Stomach smooth muscle (tissue), 2 donors: ENCODE data around the gene TNNT3.
"Not testable (repeated sequence)": the region's sequence is repeated elsewhere in the genome, so short reads cannot be mapped to it uniquely, and the experiment has no call there.

Experiments used
- H3K27ac ChIP-seq: one replicate; pipeline ENCODE4 v1.7.0; 2013; ENCODE audit warnings: mild to moderate bottlenecking, low read length, inconsistent platforms
- H3K27me3 ChIP-seq, 2 donors: one replicate each; pipeline ENCODE4 v1.7.0; 2013; ENCODE audit warnings: low read length in 2 of 2; ENCODE audit not compliant: insufficient read depth in 2 of 2, control insufficient read depth in 1 of 2
- H3K36me3 ChIP-seq, 2 donors: one replicate each; pipeline ENCODE4 v1.7.0; 2013; ENCODE audit warnings: low read length in 2 of 2; ENCODE audit not compliant: control insufficient read depth in 2 of 2, insufficient read depth in 2 of 2
- H3K4me1 ChIP-seq: one replicate; pipeline ENCODE4 v1.7.0; 2013; ENCODE audit warnings: low read length; ENCODE audit not compliant: control insufficient read depth, insufficient read depth
- H3K4me3 ChIP-seq, 2 donors: one replicate each; pipeline ENCODE4 v1.7.0; 2013; ENCODE audit warnings: low read length in 2 of 2
- H3K9ac ChIP-seq, 2 donors: one replicate each; pipeline ENCODE4 v1.7.0; 2013; ENCODE audit warnings: low read length in 2 of 2, mild to moderate bottlenecking in 1 of 2
- H3K9me3 ChIP-seq, 2 donors: one replicate each; pipeline ENCODE4 v1.7.0; 2013; ENCODE audit warnings: low read length in 2 of 2; ENCODE audit not compliant: control insufficient read depth in 2 of 2
- donor health status: healthy.
- donor health status: Pancreatic carcinoma.

Gene TNNT3

DNA sequence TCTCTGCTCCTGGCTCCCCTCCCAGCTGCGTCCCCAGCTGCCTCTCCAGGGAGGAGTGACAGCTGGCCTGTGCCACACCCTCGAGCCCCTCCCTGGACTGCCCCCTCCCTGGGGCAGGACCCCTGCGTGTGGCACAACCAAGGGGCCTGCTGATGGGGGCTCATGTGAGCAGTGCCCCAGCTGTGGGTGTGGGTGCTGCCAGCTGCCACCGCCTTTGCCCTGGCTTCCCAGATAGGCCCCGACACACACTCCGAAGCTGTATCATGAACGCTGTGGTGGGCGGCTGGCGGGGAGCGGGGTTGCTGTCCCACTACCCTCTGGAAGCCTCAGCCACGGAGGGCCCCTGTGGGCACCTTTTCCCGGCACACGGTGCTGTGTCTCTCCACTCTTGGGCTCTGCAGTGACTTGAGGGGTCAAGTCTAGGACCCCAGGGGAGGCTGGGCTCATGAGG is 43.6 kb upstream of the TNNT3 start:
- not testable (repeated sequence) for H3K9ac ChIP-seq, H3K27me3 ChIP-seq, H3K9me3 ChIP-seq, H3K36me3 ChIP-seq
- H3K4me1 ChIP-seq = peaks cover 38% of the 10 kb centered on the region
- peak overlapping the region; percentile 37 for H3K27ac ChIP-seq
- H3K4me3 ChIP-seq = peak overlapping the region in 1 of 2 donors; percentile 40

DNA sequence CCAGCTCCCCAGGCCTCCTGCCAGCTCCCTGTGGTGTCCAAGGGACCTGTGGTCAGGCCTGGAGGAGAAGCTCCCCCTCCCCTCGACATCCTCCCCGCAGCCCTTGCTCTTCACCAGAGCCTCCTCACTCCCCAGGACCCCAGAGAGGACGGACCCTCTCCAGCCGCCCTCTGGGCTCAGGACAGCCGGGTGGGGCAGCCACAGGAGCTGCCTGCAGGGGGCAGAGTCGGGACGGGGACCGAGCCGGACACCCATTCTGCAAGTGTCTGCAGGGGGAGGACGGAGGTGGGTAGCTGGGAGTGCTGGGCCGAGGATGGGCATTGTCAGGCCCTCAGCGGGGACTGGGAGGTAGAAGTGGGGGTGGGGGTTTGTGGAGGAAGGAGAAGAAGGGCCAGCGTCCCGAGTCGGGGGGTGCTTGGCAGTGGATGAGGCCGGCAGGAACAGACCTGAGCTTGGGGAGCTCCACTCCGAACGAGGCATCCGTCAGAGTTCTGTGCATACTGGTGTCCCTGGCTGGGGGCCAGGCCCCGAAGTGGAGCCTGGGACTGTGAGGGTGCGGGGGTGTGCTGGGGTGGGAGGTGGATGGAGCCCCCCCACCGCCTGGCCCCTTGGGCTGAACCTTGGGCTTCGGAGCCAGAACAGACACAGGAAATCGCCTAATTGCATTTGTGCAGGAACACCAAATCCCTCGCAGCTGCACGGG is 43.0 kb upstream of the TNNT3 start:
- Histone ChIP-seq H3K9me3 (no peaks in the 10 kb centered on the region), H3K36me3 (no peaks in the 10 kb centered on the region), H3K9ac (no peak overlapping the region), H3K4me3 (peak overlapping the region in 1 of 2 donors; percentile 40), H3K27me3 (peaks cover 3 to 4% of the 10 kb centered on the region in 2 donors), H3K4me1 (peaks cover 40% of the 10 kb centered on the region), H3K27ac (peak overlapping the region; percentile 37)

DNA sequence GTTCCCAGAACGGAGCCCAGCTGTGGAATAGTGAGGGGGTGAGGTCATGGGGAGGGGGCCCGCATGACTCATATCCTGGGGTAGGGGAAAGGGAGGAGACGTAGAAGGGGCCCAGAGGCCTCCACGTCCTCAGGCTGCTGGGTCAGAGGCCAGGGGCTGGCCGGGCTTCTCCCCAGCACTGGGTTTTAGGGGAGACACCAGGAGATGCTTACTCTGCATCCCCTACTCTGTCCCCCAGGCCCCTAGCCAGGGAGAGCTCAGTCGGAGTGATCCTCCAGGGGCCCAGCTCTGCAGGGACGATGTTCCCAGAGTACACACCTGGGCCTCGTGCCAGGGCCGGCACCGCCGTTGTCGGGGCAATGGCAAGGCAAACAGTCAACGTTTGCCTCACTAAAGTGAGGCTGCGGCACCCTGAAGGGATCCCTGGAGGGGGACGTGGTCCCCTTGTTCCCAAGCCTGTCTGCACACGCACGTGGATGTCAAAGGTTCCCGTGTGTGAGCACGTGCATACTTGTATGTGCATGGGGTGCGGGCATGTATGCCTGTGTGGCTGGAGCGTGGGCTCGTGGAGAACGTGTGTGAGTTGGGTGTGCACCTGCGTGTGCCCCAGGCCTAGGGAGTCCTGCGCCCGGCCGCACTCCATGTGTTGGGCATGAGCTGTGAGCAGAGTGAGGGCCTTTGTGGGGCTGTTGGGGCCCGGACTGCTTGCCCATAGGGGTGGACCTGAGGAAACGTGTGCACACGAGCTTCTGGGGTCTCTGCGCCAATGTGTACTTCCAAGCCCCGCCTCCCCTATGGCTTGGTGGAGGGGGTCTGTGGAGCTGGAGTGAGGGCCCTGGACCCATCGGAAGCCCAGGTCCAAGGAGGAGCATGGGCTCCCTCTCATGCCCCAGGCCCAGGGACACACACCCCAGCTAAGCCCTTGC is 42.0 kb upstream of the TNNT3 start:
- Histone ChIP-seq H3K36me3 (no peaks in the 10 kb centered on the region), H3K4me1 (peaks cover 50% of the 10 kb centered on the region), H3K4me3 (peak overlapping the region in 1 of 2 donors; percentile 44), H3K9ac (no peak overlapping the region), H3K9me3 (no peaks in the 10 kb centered on the region), H3K27me3 (peaks cover 0 to 4% of the 10 kb centered on the region in 2 donors), H3K27ac (peak overlapping the region; percentile 58)

DNA sequence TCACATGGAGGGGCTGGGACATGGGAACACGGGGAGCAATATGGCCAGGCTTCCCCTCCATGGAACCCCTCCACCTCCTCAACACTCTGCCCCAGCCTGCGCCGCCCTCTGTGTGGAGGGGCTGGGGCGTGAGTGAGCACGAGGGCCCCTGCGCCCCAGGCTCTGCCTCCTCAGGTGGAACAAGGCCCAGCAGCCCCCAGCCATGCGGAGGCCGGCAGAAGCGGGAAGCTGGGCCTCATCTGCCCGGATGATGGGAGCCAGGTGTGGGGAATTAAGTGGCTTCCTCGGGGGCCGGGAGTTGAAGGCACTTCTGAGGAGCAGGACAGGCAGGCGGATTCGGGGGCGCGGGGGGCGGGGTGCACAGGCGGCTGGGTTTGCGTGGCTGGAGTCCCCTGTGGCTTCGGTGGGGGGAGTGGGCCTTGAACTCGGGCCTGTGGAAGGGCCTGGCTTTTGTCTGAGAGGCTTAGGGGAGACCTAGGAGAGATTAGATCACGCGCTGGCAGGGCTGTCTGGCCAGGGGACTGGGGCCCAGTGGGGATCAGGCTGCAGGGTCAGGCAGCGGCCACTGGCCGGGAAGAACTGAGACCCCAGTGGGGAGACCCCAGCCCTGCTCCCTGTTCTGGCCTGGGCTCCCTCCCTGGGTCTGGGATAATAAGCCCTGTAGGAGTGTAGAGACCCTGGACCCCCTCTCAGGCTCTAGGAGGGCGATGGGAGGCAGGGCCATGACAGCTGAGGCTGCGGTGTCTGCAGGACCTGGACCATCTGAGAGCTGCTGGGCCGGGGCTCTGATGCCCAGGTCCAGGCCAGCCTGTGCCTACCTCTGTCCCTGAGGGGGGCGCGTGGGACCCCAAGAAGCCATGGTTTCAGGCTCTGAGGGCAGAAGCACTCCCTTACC is 41.1 kb upstream of the TNNT3 start:
- peak overlapping the region; percentile 58 for H3K27ac ChIP-seq
- H3K4me1 ChIP-seq = peaks cover 54% of the 10 kb centered on the region
- H3K9ac ChIP-seq = no peak overlapping the region
- H3K27me3 ChIP-seq = peaks cover 0 to 4% of the 10 kb centered on the region in 2 donors
- H3K9me3 ChIP-seq = no peaks in the 10 kb centered on the region
- H3K4me3 ChIP-seq = no peak overlapping the region
- no peaks in the 10 kb centered on the region for H3K36me3 ChIP-seq

DNA sequence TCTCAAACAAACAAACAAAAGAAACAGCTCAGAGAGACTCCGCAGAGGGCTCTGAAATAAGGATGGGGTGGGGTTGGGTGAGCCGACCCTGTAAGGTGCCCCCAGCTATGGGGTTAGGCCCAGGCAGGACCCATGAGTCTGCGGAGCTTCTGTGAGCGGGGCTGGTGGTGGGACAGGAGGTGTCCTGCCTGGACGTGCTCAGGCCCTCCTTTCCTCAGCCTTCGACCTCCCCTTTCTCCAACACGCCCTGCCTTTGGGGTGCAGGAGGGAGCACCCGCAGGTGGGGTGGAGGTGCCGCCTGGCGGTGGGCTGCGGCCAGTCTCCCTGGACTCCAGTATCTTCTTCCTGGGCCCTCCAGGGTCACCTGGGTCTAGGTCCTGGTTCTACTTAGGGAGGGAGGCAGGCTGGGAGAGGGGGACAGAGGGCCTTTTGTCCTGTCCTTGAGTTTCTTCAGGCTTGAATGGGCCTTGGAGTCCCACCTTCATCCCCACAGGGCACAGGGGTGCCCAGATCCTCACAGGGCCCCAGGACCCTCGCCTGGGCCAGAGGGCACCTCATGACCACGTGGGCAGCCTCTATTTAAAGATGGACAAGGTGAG is 40.1 kb upstream of the TNNT3 start:
- H3K4me3 ChIP-seq = no peak overlapping the region
- no peak overlapping the region for H3K9ac ChIP-seq
- H3K36me3 ChIP-seq = peaks cover 0 to 3% of the 10 kb centered on the region in 2 donors
- no peaks in the 10 kb centered on the region for H3K9me3 ChIP-seq
- peak overlapping the region; percentile 62 for H3K27ac ChIP-seq
- peaks cover 0 to 4% of the 10 kb centered on the region in 2 donors for H3K27me3 ChIP-seq
- peaks cover 54% of the 10 kb centered on the region for H3K4me1 ChIP-seq

DNA sequence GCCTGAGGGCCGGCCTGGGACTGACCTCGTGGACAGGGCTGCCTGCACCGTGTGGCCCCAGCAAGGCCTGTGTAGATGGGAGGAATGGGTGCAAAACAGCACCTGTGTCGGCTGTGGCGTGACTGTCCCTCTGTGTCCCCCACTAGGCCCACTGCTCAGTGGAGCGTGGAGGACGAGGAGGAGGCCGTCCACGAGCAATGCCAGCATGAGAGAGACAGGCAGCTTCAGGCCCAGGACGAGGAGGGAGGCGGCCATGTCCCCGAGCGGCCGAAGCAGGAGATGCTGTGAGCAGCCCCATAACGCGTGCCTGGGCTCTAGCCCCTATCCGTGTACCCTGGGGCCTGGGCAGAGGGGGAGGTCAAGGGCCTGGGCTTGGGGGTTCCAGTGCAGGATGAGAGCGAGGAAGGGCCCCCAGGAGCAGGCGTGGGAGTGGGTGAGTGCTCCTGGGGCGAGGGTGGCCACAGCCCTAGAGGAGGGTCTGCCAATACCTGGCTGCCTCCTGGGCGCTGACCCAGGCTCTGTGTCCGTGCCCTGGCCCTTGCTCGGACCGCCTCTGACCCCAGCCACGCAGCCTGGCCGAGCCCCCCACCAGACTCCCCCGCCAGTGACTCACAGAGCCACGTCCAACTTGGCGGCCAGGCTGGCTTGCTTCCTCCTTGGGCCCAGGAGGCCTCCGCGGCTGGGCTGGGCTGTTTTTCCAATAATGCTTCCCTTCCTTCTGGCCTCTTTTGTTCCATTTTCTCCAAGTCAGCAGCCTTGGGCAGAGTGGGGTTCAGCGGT is 39.4 kb upstream of the TNNT3 start:
- Histone ChIP-seq H3K9ac (no peak overlapping the region), H3K27ac (peak overlapping the region; percentile 62), H3K27me3 (peaks cover 0 to 4% of the 10 kb centered on the region in 2 donors), H3K4me1 (peaks cover 54% of the 10 kb centered on the region), H3K4me3 (no peak overlapping the region), H3K9me3 (no peaks in the 10 kb centered on the region), H3K36me3 (peaks cover 2 to 9% of the 10 kb centered on the region in 2 donors)

DNA sequence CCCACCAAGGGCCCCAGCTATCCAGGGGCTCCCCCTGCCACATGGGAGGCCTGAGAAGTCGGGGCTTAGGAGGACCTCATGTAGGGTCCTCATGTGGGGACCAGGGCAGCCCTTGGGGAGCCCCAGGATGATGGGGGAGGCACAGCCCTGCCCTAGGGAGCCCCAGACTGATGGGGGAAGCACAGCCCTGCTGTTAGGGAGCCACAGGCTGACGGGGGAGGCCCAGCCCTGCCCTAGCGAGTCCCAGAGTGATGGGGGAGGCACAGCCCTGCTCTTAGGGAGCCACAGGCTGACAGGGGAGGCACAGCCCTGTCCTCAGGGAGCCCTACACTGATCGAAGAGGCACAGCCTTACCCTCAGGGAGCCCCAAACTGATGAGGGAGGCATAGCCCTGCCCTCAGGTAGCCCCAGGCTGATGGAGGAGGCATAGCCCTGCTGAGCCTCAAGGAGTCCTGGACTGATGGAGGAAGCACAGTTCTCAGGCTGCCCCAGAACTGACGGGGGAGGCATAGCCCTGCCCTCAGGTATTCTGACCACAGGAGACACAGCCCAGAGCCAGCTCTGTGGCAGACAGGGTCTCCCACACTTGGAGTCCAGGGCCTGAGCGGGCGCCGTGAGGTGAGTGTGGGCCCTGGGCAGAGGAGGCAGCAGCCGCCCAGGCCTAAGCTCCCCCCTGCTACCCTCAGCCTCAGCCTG is 38.6 kb upstream of the TNNT3 start:
- Histone ChIP-seq H3K9ac (peak overlapping the region in 1 of 2 donors; percentile 32), H3K4me3 (peak overlapping the region in 1 of 2 donors; percentile 22), H3K36me3 (peaks cover 2 to 11% of the 10 kb centered on the region in 2 donors), H3K27ac (peak overlapping the region; percentile 62), H3K27me3 (peaks cover 0 to 2% of the 10 kb centered on the region in 2 donors), H3K9me3 (no peaks in the 10 kb centered on the region), H3K4me1 (peaks cover 52% of the 10 kb centered on the region)

DNA sequence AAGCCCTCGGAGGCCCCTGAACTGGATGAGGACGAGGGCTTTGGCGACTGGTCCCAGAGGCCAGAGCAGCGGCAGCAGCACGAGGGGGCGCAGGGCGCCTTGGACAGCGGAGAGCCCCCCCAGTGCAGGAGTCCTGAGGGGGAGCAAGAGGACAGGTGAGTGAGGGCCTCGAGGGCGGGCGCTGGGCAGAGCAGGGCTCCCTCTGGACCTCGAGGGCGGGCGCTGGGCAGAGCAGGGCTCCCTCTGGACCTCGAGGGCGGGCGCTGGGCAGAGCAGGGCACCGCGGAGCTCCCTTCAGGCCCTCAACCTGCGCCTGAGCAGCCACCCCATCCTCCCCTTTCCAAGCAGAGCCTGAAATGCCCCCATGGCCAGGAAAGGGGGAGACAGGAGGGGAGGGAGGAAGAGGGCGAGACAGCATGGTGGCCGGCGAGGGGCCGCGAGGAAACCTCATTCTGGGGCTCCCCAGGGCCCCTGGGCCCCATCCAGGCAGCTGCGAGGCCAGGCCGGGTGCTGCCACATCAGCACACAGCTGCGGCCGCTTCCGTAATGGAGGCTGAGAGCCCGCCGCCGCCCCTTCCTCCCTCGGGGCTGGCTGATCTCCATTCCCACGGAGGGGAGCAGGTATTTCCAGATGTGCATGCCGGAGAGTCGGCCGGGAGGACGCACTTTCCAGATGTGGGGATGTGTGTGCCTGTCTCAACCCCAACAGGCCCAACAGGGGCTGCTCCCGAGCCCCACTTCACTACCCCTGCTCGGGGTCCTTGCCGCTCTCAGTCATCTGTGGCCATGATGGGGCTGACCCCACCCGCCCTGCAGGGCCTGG is 37.9 kb upstream of the TNNT3 start:
- Histone ChIP-seq H3K27ac (peak overlapping the region; percentile 62), H3K9ac (no peak overlapping the region), H3K4me3 (no peak overlapping the region), H3K9me3 (no peaks in the 10 kb centered on the region), H3K4me1 (peaks cover 44% of the 10 kb centered on the region), H3K27me3 (no peaks in the 10 kb centered on the region), H3K36me3 (peaks cover 3 to 13% of the 10 kb centered on the region in 2 donors)
